GM12872 (cell line): ENCODE data around the gene TCIRG1.

Source experiments
- TF ChIP-seq, protein P1 (sequence below): IDR thresholded peaks from 3 replicates; pipeline ENCODE4 v1.5.1; 2011; ENCODE audit warnings: low read depth, mild to moderate bottlenecking, low read length, moderate library complexity; ENCODE audit not compliant: insufficient read depth

TCIRG1 gene

DNA sequence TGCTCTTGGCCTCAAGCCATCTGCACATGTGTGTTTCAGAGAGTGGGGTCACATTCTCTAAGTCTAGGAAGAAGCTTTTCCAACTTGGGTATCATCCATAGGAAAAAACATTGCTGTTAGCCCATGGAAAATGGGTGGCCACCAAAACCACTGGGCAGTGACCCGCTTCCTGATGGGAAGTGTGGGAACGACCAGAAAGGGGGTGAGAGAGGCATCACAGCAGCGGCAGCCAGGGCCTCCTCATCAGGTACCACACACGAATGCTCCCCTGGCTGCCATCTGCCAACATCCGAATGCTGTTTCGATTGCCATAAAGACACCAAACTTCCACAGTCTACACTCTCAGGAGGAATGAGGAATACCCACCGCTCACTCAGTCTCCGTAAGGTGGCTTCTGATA is 42.0 kb downstream of the TCIRG1 start:
- TF ChIP-seq, protein P1, sequence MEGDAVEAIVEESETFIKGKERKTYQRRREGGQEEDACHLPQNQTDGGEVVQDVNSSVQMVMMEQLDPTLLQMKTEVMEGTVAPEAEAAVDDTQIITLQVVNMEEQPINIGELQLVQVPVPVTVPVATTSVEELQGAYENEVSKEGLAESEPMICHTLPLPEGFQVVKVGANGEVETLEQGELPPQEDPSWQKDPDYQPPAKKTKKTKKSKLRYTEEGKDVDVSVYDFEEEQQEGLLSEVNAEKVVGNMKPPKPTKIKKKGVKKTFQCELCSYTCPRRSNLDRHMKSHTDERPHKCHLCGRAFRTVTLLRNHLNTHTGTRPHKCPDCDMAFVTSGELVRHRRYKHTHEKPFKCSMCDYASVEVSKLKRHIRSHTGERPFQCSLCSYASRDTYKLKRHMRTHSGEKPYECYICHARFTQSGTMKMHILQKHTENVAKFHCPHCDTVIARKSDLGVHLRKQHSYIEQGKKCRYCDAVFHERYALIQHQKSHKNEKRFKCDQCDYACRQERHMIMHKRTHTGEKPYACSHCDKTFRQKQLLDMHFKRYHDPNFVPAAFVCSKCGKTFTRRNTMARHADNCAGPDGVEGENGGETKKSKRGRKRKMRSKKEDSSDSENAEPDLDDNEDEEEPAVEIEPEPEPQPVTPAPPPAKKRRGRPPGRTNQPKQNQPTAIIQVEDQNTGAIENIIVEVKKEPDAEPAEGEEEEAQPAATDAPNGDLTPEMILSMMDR: no peak

GRCh38 chr11:68081691-68082090 is 42.9 kb downstream of the TCIRG1 start:
- TF ChIP-seq, protein P1: no peak

DNA sequence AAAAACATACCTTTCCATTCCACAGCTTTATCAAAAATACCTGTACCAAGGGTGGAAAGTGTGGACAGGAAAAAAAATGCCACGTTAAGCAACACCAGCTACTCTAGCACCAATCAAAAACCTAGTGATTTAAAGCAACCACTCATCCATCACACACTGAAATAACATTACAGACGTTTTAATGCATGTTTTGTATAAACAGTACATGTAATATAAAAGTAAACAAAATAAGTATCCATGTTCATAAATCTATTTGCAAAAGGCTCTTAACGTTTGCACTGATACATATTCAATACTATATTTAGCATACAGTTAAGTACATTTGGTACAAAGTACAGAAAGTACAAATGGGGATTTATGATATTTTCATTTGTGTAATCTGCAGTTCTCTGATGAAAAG is 43.7 kb downstream of the TCIRG1 start:
- TF ChIP-seq, protein P1: no peak

GRCh38 chr11:68083517-68083916 is 44.7 kb downstream of the TCIRG1 start:
- TF ChIP-seq, protein P1: no peak

- TF ChIP-seq, protein P1: no peak
These were observed 50.9 kb downstream of the TCIRG1 start for GRCh38 chr11:68089679-68090078.

- TF ChIP-seq, protein P1: no peak
These were observed 51.5 kb downstream of the TCIRG1 start for GRCh38 chr11:68090287-68090686.

- TF ChIP-seq, protein P1: no peak
These were observed 51.9 kb downstream of the TCIRG1 start for GRCh38 chr11:68090706-68091105.

DNA sequence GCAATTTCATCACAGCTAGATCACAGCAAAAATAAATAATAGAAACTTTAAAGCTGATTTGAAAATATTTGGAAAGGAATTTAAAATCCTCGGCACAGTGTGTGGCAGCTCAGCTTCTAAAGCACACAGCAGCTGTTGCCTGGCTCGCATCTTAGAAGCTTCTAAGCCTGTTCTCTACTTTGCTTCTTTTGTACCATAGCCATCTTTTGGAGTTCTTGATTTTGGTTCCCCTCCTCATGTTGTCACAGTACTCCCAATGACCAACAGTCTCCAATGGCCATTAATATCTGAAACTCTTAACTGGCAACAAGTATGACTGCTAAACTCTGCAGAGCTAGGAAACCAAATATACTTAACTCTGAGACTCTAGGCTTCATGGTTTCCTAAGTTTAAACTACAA is 53.6 kb downstream of the TCIRG1 start:
- TF ChIP-seq, protein P1: no peak
